ENCODE data around the gene TMEM258. TPM values are rescaled to one million over a fixed set of nuclear protein-coding genes. Genes with fewer than 3 reads are reported as not detected.

The TMEM258 gene
- polyA plus RNA-seq, 4 donors: 116 to 211 (median 189) TPM

DNA sequence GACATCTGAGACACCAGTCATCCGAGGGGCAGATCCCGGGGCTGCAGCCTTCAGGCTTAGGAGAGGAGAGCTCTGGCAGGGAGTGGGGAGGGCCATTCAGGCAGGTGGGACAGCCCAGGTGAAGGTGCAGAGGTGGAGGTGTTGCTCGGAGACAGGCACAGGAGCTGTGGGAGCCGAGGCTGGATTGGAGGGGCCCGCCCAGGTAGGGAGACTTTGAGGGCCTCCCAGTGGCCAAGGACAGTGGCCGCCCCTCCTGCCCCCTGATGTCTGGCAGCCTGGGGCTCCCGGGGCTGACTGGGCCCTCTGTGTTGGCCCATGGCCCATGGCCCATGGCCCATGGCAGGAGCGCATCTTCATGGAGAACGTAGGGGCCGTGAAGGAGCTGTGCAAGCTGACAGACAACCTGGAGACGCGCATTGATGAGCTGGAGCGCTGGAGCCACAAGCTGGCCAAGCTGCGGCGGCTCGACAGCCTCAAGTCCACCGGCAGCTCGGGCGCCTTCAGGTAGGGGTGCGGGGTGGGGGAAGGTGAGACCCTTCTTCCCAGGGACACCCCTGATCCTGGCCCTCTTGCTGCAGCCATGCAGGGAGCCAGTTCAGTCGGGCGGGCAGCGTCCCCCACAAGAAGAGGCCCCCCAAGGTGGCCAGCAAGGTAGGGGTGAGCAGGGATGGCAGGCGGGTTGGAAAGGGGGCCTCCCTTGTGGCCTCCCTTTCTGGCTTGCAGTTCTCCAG lies 13.3 kb downstream of the TMEM258 start:
- no peak for DNase-seq
- H3K9me3 ChIP-seq (ENCODE audit: control insufficient read depth in 2 of 2, insufficient read depth in 1 of 2, low read depth in 1 of 2, low read length in 1 of 2): no peaks in the 10 kb centered on the region
- H3K27me3 ChIP-seq (ENCODE audit: control insufficient read depth in 3 of 3, insufficient read depth in 3 of 3, low read length in 3 of 3): peaks cover 0 to 3% (median 0%) of the 10 kb centered on the region in 3 donors
- no peak for FAIRE-seq
- H3K4me3 ChIP-seq (ENCODE audit: low read depth in 1 of 3, low read length in 3 of 3): no peak overlapping the region
- no peak overlapping the region for H3K27ac ChIP-seq (ENCODE audit: low read depth in 1 of 3, low read length in 2 of 3)
- H3K4me1 ChIP-seq (ENCODE audit: control insufficient read depth in 3 of 3, insufficient read depth in 2 of 3, low read depth in 1 of 3, low read length in 2 of 3): no peaks in the 10 kb centered on the region
- peaks cover 2 to 96% (median 10%) of the 10 kb centered on the region in 3 donors for H3K36me3 ChIP-seq (ENCODE audit: control insufficient read depth in 3 of 3, insufficient read depth in 2 of 3, low read depth in 1 of 3, low read length in 3 of 3)
- 88 to 89% (median 88%) methylated on average over 24 of the region's 24 CpGs for WGBS, 3 donors

DNA sequence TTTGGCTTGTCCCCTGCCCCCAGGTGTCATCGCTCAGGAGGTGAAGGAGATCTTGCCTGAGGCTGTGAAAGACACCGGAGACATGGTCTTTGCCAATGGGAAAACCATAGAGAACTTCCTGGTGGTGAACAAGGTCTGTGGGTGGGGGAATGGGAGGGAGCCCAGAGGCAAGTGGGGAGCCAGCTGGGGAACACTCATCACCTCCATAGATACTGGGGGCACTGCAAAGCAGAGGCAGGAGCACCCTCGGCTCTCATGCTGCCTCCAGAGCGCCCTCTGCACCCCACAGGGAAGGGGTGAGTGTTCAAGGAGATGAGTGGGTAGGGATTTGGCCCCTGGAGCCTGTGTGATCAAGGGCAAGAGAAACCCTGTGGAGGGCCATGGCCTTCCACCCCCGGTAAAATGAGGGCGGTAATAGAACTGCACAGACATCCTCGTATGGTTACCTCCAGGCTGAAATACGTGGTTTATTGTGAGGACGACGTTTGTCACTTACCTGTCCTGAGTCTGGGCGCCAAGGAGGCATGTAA lies 14.0 kb downstream of the TMEM258 start:
- 83 to 86% (median 84%) methylated on average over 11 of the region's 11 CpGs for WGBS, 3 donors
- Histone ChIP-seq H3K9me3 (ENCODE audit: control insufficient read depth in 2 of 2, insufficient read depth in 1 of 2, low read depth in 1 of 2, low read length in 1 of 2) (no peaks in the 10 kb centered on the region), H3K4me3 (ENCODE audit: low read depth in 1 of 3, low read length in 3 of 3) (no peak overlapping the region), H3K27ac (ENCODE audit: low read depth in 1 of 3, low read length in 2 of 3) (no peak overlapping the region), H3K4me1 (ENCODE audit: control insufficient read depth in 3 of 3, insufficient read depth in 2 of 3, low read depth in 1 of 3, low read length in 2 of 3) (no peaks in the 10 kb centered on the region), H3K36me3 (ENCODE audit: control insufficient read depth in 3 of 3, insufficient read depth in 2 of 3, low read depth in 1 of 3, low read length in 3 of 3) (peaks cover 2 to 96% (median 10%) of the 10 kb centered on the region in 3 donors), H3K27me3 (ENCODE audit: control insufficient read depth in 3 of 3, insufficient read depth in 3 of 3, low read length in 3 of 3) (peaks cover 0 to 3% (median 0%) of the 10 kb centered on the region in 3 donors)
- no peak for DNase-seq
- no peak for FAIRE-seq

- H3K4me1 ChIP-seq (ENCODE audit: control insufficient read depth in 3 of 3, insufficient read depth in 2 of 3, low read depth in 1 of 3, low read length in 2 of 3): no peaks in the 10 kb centered on the region
- H3K36me3 ChIP-seq (ENCODE audit: control insufficient read depth in 3 of 3, insufficient read depth in 2 of 3, low read depth in 1 of 3, low read length in 3 of 3): peaks cover under 1 to 94% (median 10%) of the 10 kb centered on the region in 3 donors
- H3K9me3 ChIP-seq (ENCODE audit: control insufficient read depth in 2 of 2, insufficient read depth in 1 of 2, low read depth in 1 of 2, low read length in 1 of 2): no peaks in the 10 kb centered on the region
- peaks cover 0 to 3% (median 0%) of the 10 kb centered on the region in 3 donors for H3K27me3 ChIP-seq (ENCODE audit: control insufficient read depth in 3 of 3, insufficient read depth in 3 of 3, low read length in 3 of 3)
- FAIRE-seq (no peak), DNase-seq (peak in 1 of 2 donors; percentile 38)
- no peak overlapping the region for H3K4me3 ChIP-seq (ENCODE audit: low read depth in 1 of 3, low read length in 3 of 3)
- no peak overlapping the region for H3K27ac ChIP-seq (ENCODE audit: low read depth in 1 of 3, low read length in 2 of 3)
- WGBS, 3 donors: 53 to 86% (median 63%) methylated on average over 57 to 67 of the region's 67 CpGs
These were observed 14.9 kb downstream of the TMEM258 start for GRCh38 chr11:61777234-61778090.

GRCh38 chr11:61776561-61777075 lies 15.8 kb downstream of the TMEM258 start:
- no peak overlapping the region for H3K27ac ChIP-seq (ENCODE audit: low read depth in 1 of 3, low read length in 2 of 3)
- no peak overlapping the region for H3K4me3 ChIP-seq (ENCODE audit: low read depth in 1 of 3, low read length in 3 of 3)
- peaks cover 0 to 7% (median 0%) of the 10 kb centered on the region in 3 donors for H3K4me1 ChIP-seq (ENCODE audit: control insufficient read depth in 3 of 3, insufficient read depth in 2 of 3, low read depth in 1 of 3, low read length in 2 of 3)
- peaks cover 0 to 94% (median 10%) of the 10 kb centered on the region in 3 donors for H3K36me3 ChIP-seq (ENCODE audit: control insufficient read depth in 3 of 3, insufficient read depth in 2 of 3, low read depth in 1 of 3, low read length in 3 of 3)
- H3K27me3 ChIP-seq (ENCODE audit: control insufficient read depth in 3 of 3, insufficient read depth in 3 of 3, low read length in 3 of 3): peaks cover 0 to 3% (median 0%) of the 10 kb centered on the region in 3 donors
- no peak for FAIRE-seq
- 73 to 77% (median 73%) methylated on average over 9 of the region's 9 CpGs for WGBS, 3 donors
- H3K9me3 ChIP-seq (ENCODE audit: control insufficient read depth in 2 of 2, insufficient read depth in 1 of 2, low read depth in 1 of 2, low read length in 1 of 2): no peaks in the 10 kb centered on the region
- DNase-seq: peak; percentile 73 to 79

GRCh38 chr11:61775606-61776554 lies 16.5 kb downstream of the TMEM258 start:
- H3K4me3 ChIP-seq (ENCODE audit: low read depth in 1 of 3, low read length in 3 of 3): no peak overlapping the region
- no peak for DNase-seq
- 80 to 81% (median 80%) methylated on average over 19 to 20 of the region's 20 CpGs for WGBS, 3 donors
- H3K4me1 ChIP-seq (ENCODE audit: control insufficient read depth in 3 of 3, insufficient read depth in 2 of 3, low read depth in 1 of 3, low read length in 2 of 3): peaks cover 0 to 7% (median 0%) of the 10 kb centered on the region in 3 donors
- H3K27ac ChIP-seq (ENCODE audit: low read depth in 1 of 3, low read length in 2 of 3): no peak overlapping the region
- no peak for FAIRE-seq
- peaks cover 0 to 94% (median 10%) of the 10 kb centered on the region in 3 donors for H3K36me3 ChIP-seq (ENCODE audit: control insufficient read depth in 3 of 3, insufficient read depth in 2 of 3, low read depth in 1 of 3, low read length in 3 of 3)
- H3K27me3 ChIP-seq (ENCODE audit: control insufficient read depth in 3 of 3, insufficient read depth in 3 of 3, low read length in 3 of 3): peaks cover 0 to 3% (median 0%) of the 10 kb centered on the region in 3 donors
- no peaks in the 10 kb centered on the region for H3K9me3 ChIP-seq (ENCODE audit: control insufficient read depth in 2 of 2, insufficient read depth in 1 of 2, low read depth in 1 of 2, low read length in 1 of 2)

- Histone ChIP-seq H3K4me1 (ENCODE audit: control insufficient read depth in 3 of 3, insufficient read depth in 2 of 3, low read depth in 1 of 3, low read length in 2 of 3) (peaks cover 0 to 12% (median 0%) of the 10 kb centered on the region in 3 donors), H3K9me3 (ENCODE audit: control insufficient read depth in 2 of 2, insufficient read depth in 1 of 2, low read depth in 1 of 2, low read length in 1 of 2) (no peaks in the 10 kb centered on the region), H3K4me3 (ENCODE audit: low read depth in 1 of 3, low read length in 3 of 3) (no peak overlapping the region), H3K27ac (ENCODE audit: low read depth in 1 of 3, low read length in 2 of 3) (no peak overlapping the region), H3K27me3 (ENCODE audit: control insufficient read depth in 3 of 3, insufficient read depth in 3 of 3, low read length in 3 of 3) (peaks cover 0 to 3% (median 0%) of the 10 kb centered on the region in 3 donors), H3K36me3 (ENCODE audit: control insufficient read depth in 3 of 3, insufficient read depth in 2 of 3, low read depth in 1 of 3, low read length in 3 of 3) (peaks cover 0 to 93% (median 10%) of the 10 kb centered on the region in 3 donors)
- DNase-seq: no peak
- 94 to 96% (median 94%) methylated on average over 6 of the region's 6 CpGs for WGBS, 3 donors
- no peak for FAIRE-seq
These were observed 17.3 kb downstream of the TMEM258 start for GRCh38 chr11:61775106-61775505.

DNA sequence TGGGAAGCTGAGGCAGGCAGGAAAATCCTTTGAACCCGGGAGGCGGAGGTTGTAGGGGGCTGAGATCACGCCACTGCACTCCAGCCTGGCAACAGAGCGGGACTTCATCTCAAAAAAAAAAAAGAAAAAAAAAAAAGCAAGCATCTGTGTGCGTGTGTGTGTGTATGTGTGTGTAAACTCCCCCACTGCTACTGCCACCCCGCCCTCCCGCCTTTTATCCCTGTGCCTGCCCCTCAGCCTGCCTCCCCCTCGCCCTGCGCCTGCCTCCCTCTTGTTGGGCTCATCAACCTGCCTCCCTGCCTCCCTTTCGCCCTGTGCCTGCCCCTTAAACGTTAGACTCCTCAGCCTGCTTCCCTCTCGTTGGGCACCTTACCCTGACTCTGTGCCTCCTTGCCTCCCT lies 18.0 kb downstream of the TMEM258 start:
- Histone ChIP-seq H3K27ac (ENCODE audit: low read depth in 1 of 3, low read length in 2 of 3) (no peak overlapping the region), H3K4me3 (ENCODE audit: low read depth in 1 of 3, low read length in 3 of 3) (no peak overlapping the region), H3K9me3 (ENCODE audit: control insufficient read depth in 2 of 2, insufficient read depth in 1 of 2, low read depth in 1 of 2, low read length in 1 of 2) (no peaks in the 10 kb centered on the region), H3K27me3 (ENCODE audit: control insufficient read depth in 3 of 3, insufficient read depth in 3 of 3, low read length in 3 of 3) (peaks cover 0 to 3% (median 0%) of the 10 kb centered on the region in 3 donors), H3K4me1 (ENCODE audit: control insufficient read depth in 3 of 3, insufficient read depth in 2 of 3, low read depth in 1 of 3, low read length in 2 of 3) (peaks cover 0 to 17% (median 0%) of the 10 kb centered on the region in 3 donors), H3K36me3 (ENCODE audit: control insufficient read depth in 3 of 3, insufficient read depth in 2 of 3, low read depth in 1 of 3, low read length in 3 of 3) (peaks cover 0 to 87% (median 5%) of the 10 kb centered on the region in 3 donors)
- no peak for DNase-seq
- 84 to 87% (median 86%) methylated on average over 11 to 12 of the region's 12 CpGs for WGBS, 3 donors
- FAIRE-seq: no peak

All from small intestine (tissue), 7 donors.